Neural cell (in vitro differentiated cells): Measurements from ENCODE around the gene KIAA0753. TPM values are rescaled to one million over a fixed set of nuclear protein-coding genes. Genes with fewer than 3 reads are reported as not detected.

Experiments
- H2AFZ ChIP-seq: fragments of 200-600, 300-800 bp; sonication (generic), shearing (Covaris generic); 2 replicates; pipeline ENCODE4 v1.6.0; 2014; ENCODE audit warnings: low read depth, mild to moderate bottlenecking, antibody characterized with exemption, low read length, moderate library complexity
- H3F3A ChIP-seq: fragments of 200-600 bp; shearing (Covaris generic); 2 replicates; pipeline ENCODE4 v1.6.1; 2016; ENCODE audit warnings: mild to moderate bottlenecking, moderate library complexity, mixed read lengths, antibody characterized with exemption, low read length; ENCODE audit not compliant: insufficient read depth, poor library complexity, severe bottlenecking
- H3K27ac ChIP-seq: fragments of 200-600, 300-800 bp; sonication (generic), shearing (Covaris generic); 2 replicates; pipeline ENCODE4 v1.5.1; 2014; ENCODE audit warnings: mild to moderate bottlenecking, low read length, moderate library complexity
- H3K27me3 ChIP-seq: fragments of 300-800, 200-600 bp; sonication (generic), shearing (Covaris generic); 2 replicates; pipeline ENCODE4 v1.6.0; 2014; ENCODE audit warnings: mild to moderate bottlenecking, low read depth, low read length, moderate library complexity; ENCODE audit not compliant: insufficient read depth
- H3K36me3 ChIP-seq: fragments of 300-800, 200-600 bp; sonication (generic), shearing (Covaris generic); 2 replicates; pipeline ENCODE4 v1.5.1; 2014; ENCODE audit warnings: mild to moderate bottlenecking, antibody characterized with exemption, low read length, moderate library complexity; ENCODE audit not compliant: insufficient read depth
- H3K4me2 ChIP-seq: fragments of 300-800, 200-600 bp; sonication (generic), shearing (Covaris generic); 2 replicates; pipeline ENCODE4 v1.6.0; 2014; ENCODE audit warnings: mild to moderate bottlenecking, low read length
- H3K4me3 ChIP-seq: fragments of 300-800, 200-600 bp; sonication (generic), shearing (Covaris generic); 2 replicates; pipeline ENCODE4 v1.5.1; 2014; ENCODE audit warnings: mild to moderate bottlenecking, low read length, moderate library complexity
- H3K79me2 ChIP-seq: fragments of 200-600 bp; shearing (Covaris generic); replicated peaks from 2 replicates; pipeline ENCODE4 v1.6.0; 2014; ENCODE audit warnings: mild to moderate bottlenecking, low read length, moderate library complexity; ENCODE audit not compliant: insufficient read depth
- H3K9ac ChIP-seq: fragments of 300-800, 200-600 bp; sonication (generic), shearing (Covaris generic); 2 replicates; pipeline ENCODE4 v1.6.1; 2016; ENCODE audit warnings: mild to moderate bottlenecking, low read length, mixed read lengths
- H3K9me2 ChIP-seq: fragments of 200-600 bp; shearing (Covaris generic); 2 replicates; pipeline ENCODE4 v1.6.1; 2016; ENCODE audit warnings: mild to moderate bottlenecking, low read length, mixed read lengths; ENCODE audit not compliant: insufficient read depth
- H3K9me3 ChIP-seq: fragments of 200-600, 300-800 bp; sonication (generic), shearing (Covaris generic); 2 replicates; pipeline ENCODE4 v1.6.1; 2016; ENCODE audit warnings: mild to moderate bottlenecking, mixed run types, low read length, moderate library complexity, mixed read lengths
- H4K20me1 ChIP-seq: fragments of 200-600 bp; shearing (Covaris generic); 2 replicates; pipeline ENCODE4 v1.6.1; 2016; ENCODE audit warnings: mild to moderate bottlenecking, mixed run types; ENCODE audit not compliant: insufficient read depth
- EP300 ChIP-seq: fragments of 450-650 bp; conservative IDR thresholded peaks from 2 replicates; pipeline ENCODE4 v1.6.1; 2014; ENCODE audit warnings: antibody characterized with exemption, mild to moderate bottlenecking, moderate library complexity; ENCODE audit not compliant: poor library complexity, severe bottlenecking
- EZH2 ChIP-seq: fragments of 200-600, 300-800 bp; shearing (Covaris generic), sonication (generic); IDR thresholded peaks from 2 replicates; pipeline ENCODE4 v1.6.1; 2014; ENCODE audit warnings: antibody characterized with exemption, low read length, borderline replicate concordance, mild to moderate bottlenecking; ENCODE audit not compliant: insufficient read depth, poor library complexity, severe bottlenecking
- MXI1 ChIP-seq: fragments of 450-650 bp; conservative IDR thresholded peaks from 2 replicates; pipeline ENCODE4 v1.6.1; 2014; ENCODE audit warnings: antibody characterized with exemption, mild to moderate bottlenecking; ENCODE audit not compliant: poor library complexity, severe bottlenecking
- POLR2AphosphoS5 ChIP-seq: IDR thresholded peaks from 2 replicates; pipeline ENCODE4 v1.6.1; 2012
- RAD21 ChIP-seq: fragments of 450-650 bp; conservative IDR thresholded peaks from 2 replicates; pipeline ENCODE4 v1.6.1; 2014; ENCODE audit warnings: antibody characterized with exemption, mild to moderate bottlenecking, moderate library complexity
- SMC3 ChIP-seq: fragments of 450-650 bp; conservative IDR thresholded peaks from 2 replicates; pipeline ENCODE4 v1.6.1; 2014; ENCODE audit warnings: antibody characterized with exemption, mild to moderate bottlenecking, moderate library complexity; ENCODE audit not compliant: poor library complexity
- TAF1 ChIP-seq: IDR thresholded peaks from 2 replicates; pipeline ENCODE4 v1.6.1; 2012; ENCODE audit warnings: low read depth
- polyA plus RNA-seq: library from polyadenylated mRNA; depleted of rRNA; stranded (reverse); fragments of >200 nt; gene quantifications from 2 replicates; pipeline ENCODE4 v1.2.3, GENCODE V29; 2014
- TF ChIP-seq, protein P1 (sequence below): IDR thresholded peaks from 2 replicates; pipeline ENCODE4 v1.6.1; 2012; ENCODE audit warnings: borderline replicate concordance
- TF ChIP-seq, protein P2 (sequence below): fragments of 450-650 bp; IDR thresholded peaks from 2 replicates; pipeline ENCODE4 v1.5.1; 2014; ENCODE audit warnings: antibody characterized with exemption, mild to moderate bottlenecking, moderate library complexity; ENCODE audit not compliant: poor library complexity, severe bottlenecking

KIAA0753 gene
- polyA plus RNA-seq, 1 donor from 2014 or later: 32.3 TPM

DNA sequence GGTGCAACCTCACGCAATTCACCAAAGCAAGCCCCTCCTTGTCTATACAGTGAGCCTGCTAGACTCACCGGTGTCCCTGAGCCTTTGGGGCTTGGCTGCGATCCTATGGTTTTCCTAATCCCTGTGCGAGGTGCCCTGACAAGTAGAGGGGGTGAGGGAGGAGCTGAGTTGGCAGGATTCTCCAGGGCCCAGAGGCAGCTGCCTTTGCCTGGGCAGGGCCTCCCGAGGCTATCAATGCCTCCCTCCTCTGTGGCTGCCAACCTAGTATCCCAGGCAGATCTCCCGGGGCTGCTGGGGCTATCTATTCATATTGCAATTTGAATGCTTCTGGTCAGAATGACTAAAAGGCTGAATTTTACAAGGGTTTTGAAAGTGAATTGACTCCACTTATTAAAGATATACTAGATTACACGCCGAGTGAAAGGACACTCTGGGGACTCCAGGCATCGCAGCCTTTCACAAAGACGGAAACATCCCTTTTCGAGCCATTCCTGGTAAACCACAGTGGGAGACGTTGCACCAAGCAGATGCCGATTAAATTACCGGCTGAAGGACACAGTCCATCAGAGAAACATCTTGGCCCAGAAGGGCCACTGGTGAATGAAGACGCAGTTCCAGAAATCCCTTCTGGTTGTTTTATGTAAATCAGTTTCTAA, 72.9 kb downstream of the KIAA0753 start:
- TF ChIP-seq, protein P1, sequence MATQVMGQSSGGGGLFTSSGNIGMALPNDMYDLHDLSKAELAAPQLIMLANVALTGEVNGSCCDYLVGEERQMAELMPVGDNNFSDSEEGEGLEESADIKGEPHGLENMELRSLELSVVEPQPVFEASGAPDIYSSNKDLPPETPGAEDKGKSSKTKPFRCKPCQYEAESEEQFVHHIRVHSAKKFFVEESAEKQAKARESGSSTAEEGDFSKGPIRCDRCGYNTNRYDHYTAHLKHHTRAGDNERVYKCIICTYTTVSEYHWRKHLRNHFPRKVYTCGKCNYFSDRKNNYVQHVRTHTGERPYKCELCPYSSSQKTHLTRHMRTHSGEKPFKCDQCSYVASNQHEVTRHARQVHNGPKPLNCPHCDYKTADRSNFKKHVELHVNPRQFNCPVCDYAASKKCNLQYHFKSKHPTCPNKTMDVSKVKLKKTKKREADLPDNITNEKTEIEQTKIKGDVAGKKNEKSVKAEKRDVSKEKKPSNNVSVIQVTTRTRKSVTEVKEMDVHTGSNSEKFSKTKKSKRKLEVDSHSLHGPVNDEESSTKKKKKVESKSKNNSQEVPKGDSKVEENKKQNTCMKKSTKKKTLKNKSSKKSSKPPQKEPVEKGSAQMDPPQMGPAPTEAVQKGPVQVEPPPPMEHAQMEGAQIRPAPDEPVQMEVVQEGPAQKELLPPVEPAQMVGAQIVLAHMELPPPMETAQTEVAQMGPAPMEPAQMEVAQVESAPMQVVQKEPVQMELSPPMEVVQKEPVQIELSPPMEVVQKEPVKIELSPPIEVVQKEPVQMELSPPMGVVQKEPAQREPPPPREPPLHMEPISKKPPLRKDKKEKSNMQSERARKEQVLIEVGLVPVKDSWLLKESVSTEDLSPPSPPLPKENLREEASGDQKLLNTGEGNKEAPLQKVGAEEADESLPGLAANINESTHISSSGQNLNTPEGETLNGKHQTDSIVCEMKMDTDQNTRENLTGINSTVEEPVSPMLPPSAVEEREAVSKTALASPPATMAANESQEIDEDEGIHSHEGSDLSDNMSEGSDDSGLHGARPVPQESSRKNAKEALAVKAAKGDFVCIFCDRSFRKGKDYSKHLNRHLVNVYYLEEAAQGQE: no peak
- TF ChIP-seq TAF1 (no peak), MXI1 (no peak), SMC3 (no peak), EZH2 (no peak), RAD21 (no peak), EP300 (no peak), POLR2AphosphoS5 (no peak)
- TF ChIP-seq, protein P2, sequence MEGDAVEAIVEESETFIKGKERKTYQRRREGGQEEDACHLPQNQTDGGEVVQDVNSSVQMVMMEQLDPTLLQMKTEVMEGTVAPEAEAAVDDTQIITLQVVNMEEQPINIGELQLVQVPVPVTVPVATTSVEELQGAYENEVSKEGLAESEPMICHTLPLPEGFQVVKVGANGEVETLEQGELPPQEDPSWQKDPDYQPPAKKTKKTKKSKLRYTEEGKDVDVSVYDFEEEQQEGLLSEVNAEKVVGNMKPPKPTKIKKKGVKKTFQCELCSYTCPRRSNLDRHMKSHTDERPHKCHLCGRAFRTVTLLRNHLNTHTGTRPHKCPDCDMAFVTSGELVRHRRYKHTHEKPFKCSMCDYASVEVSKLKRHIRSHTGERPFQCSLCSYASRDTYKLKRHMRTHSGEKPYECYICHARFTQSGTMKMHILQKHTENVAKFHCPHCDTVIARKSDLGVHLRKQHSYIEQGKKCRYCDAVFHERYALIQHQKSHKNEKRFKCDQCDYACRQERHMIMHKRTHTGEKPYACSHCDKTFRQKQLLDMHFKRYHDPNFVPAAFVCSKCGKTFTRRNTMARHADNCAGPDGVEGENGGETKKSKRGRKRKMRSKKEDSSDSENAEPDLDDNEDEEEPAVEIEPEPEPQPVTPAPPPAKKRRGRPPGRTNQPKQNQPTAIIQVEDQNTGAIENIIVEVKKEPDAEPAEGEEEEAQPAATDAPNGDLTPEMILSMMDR: no peak
- H3K4me2 ChIP-seq: no peak overlapping the region
- H4K20me1 ChIP-seq: no peaks in the 10 kb centered on the region
- no peaks in the 10 kb centered on the region for H3K9me2 ChIP-seq
- no peaks in the 10 kb centered on the region for H3F3A ChIP-seq
- H3K27me3 ChIP-seq: no peaks in the 10 kb centered on the region
- no peak overlapping the region for H3K4me3 ChIP-seq
- H3K9ac ChIP-seq: no peak overlapping the region
- no peaks in the 10 kb centered on the region for H3K79me2 ChIP-seq
- no peak overlapping the region for H3K27ac ChIP-seq
- H2AFZ ChIP-seq: no peak overlapping the region
- H3K36me3 ChIP-seq: no peaks in the 10 kb centered on the region
- no peaks in the 10 kb centered on the region for H3K9me3 ChIP-seq

DNA sequence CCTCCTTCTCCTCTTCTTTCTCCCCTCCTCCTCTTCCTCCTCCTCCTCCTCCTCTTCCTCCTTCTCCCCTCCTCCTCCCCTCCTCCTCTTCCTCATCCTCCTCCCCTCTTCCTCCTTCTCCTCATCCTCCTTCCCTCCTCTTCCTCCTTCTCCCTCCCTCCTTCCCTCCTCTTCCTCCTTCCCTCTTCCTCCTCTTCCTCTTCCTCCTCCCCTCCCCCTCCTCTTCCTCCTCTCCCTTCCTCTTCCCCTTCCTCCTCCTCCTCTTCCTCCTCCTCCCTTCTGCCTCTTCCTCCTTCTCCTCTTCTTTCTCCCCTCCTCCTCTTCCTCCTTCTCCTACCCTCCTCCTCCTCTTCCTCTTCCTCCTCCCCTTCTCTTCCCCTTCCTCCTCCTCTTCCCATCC, 79.1 kb downstream of the KIAA0753 start:
- Histone ChIP-seq H3F3A (no peaks in the 10 kb centered on the region), H2AFZ (no peak overlapping the region), H3K9me3 (no peaks in the 10 kb centered on the region), H3K4me2 (no peak overlapping the region), H3K36me3 (no peaks in the 10 kb centered on the region), H3K9me2 (no peaks in the 10 kb centered on the region), H3K9ac (no peak overlapping the region), H3K27ac (no peak overlapping the region), H3K27me3 (peaks cover 11% of the 10 kb centered on the region), H4K20me1 (no peaks in the 10 kb centered on the region), H3K79me2 (no peaks in the 10 kb centered on the region), H3K4me3 (no peak overlapping the region)
- no peak for TF ChIP-seq TAF1
- TF ChIP-seq, protein P1: no peak
- TF ChIP-seq POLR2AphosphoS5: no peak
- TF ChIP-seq, protein P2: no peak
- TF ChIP-seq SMC3: no peak
- TF ChIP-seq EZH2: no peak
- TF ChIP-seq EP300: no peak
